ENCODE results near the gene MRPL39.
"Not testable (repeated sequence)": the region's sequence is repeated elsewhere in the genome, so short reads cannot be mapped to it uniquely, and the experiment has no call there.

The MRPL39 gene

GRCh38 chr21:25607151-25608043, at the start of gene MRPL39:
Gene MRPL39, minus strand, starts transcription at chr21:25607481. Its CDS starts 6 bp downstream, at chr21:25607475.
- peak; percentile 70 to 77 for DNase-seq (ENCODE audit: low read depth in 2 of 2)

- no peak for DNase-seq (ENCODE audit: low read depth in 2 of 2)
Measured at GRCh38 chr21:25656412-25656811, 49.1 kb upstream of the MRPL39 start.

- DNase-seq (ENCODE audit: low read depth in 2 of 2): no peak
Measured at GRCh38 chr21:25649146-25649545, 41.9 kb upstream of the MRPL39 start.

GRCh38 chr21:25647647-25648046, 40.4 kb upstream of the MRPL39 start:
- DNase-seq (ENCODE audit: low read depth in 2 of 2): no peak

GRCh38 chr21:25646474-25646873, 39.2 kb upstream of the MRPL39 start:
- DNase-seq (ENCODE audit: low read depth in 2 of 2): no peak

- DNase-seq (ENCODE audit: low read depth in 2 of 2): no peak
Measured at GRCh38 chr21:25643486-25643885, 36.2 kb upstream of the MRPL39 start.

- no peak for DNase-seq (ENCODE audit: low read depth in 2 of 2)
Measured at GRCh38 chr21:25640943-25641292, 33.6 kb upstream of the MRPL39 start.

- no peak for DNase-seq (ENCODE audit: low read depth in 2 of 2)
Measured at GRCh38 chr21:25640202-25640942, 33.1 kb upstream of the MRPL39 start.

GRCh38 chr21:25639551-25640201, 32.4 kb upstream of the MRPL39 start:
- peak; percentile 5 to 9 for DNase-seq (ENCODE audit: low read depth in 2 of 2)

- DNase-seq (ENCODE audit: low read depth in 2 of 2): peak in 1 of 2 donors; percentile 24
Measured at GRCh38 chr21:25638660-25639550, 31.6 kb upstream of the MRPL39 start, which contains the start of gene JAM2. Gene JAM2, plus strand, starts transcription at chr21:25639258. Its CDS starts 564 bp downstream, at chr21:25639822.

- no peak for DNase-seq (ENCODE audit: low read depth in 2 of 2)
Measured at GRCh38 chr21:25637851-25638659, 30.8 kb upstream of the MRPL39 start.

- DNase-seq (ENCODE audit: low read depth in 2 of 2): no peak
Measured at GRCh38 chr21:25636727-25637126, 29.4 kb upstream of the MRPL39 start.

GRCh38 chr21:25635310-25635709, 28.0 kb upstream of the MRPL39 start:
- DNase-seq (ENCODE audit: low read depth in 2 of 2): no peak

GRCh38 chr21:25632296-25632695, 25.0 kb upstream of the MRPL39 start:
- no peak for DNase-seq (ENCODE audit: low read depth in 2 of 2)

GRCh38 chr21:25626757-25627156, 19.5 kb upstream of the MRPL39 start:
- no peak for DNase-seq (ENCODE audit: low read depth in 2 of 2)

GRCh38 chr21:25625776-25626555, 18.7 kb upstream of the MRPL39 start:
- DNase-seq (ENCODE audit: low read depth in 2 of 2): not testable (repeated sequence)

- no peak for DNase-seq (ENCODE audit: low read depth in 2 of 2)
Measured at GRCh38 chr21:25625036-25625435, 17.8 kb upstream of the MRPL39 start.

- no peak for DNase-seq (ENCODE audit: low read depth in 2 of 2)
Measured at GRCh38 chr21:25624511-25624910, 17.2 kb upstream of the MRPL39 start.

GRCh38 chr21:25619198-25619597, 11.9 kb upstream of the MRPL39 start:
- DNase-seq (ENCODE audit: low read depth in 2 of 2): no peak

- DNase-seq (ENCODE audit: low read depth in 2 of 2): no peak
Measured at GRCh38 chr21:25615880-25616279, 8.6 kb upstream of the MRPL39 start.

All from activated CD8-positive, alpha-beta memory T cell treated with anti-CD3 and anti-CD28 coated beads for 4 hours (primary cell).